T-helper 1 cell (primary cell): ENCODE results near the gene TP53TG3C.
"Not testable (repeated sequence)": the region's sequence is repeated elsewhere in the genome, so short reads cannot be mapped to it uniquely, and the experiment has no call there.

Experiments used
- DNase-seq, 5 donors: peaks; one replicate each; pipeline ENCODE4 v3.0.0-alpha.2; 2012 to 2020
- total RNA-seq, 4 donors: gene quantifications; one replicate each; lab custom pipeline; 2026; lab: John Stamatoyannopoulos, UW

TP53TG3C gene, protein sequence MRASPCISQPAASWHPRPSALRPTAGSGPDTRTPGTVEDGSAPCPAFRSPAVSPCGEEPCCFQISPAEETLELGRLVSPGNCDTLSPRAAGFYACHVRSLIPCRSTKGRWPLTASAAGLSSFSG
- 0 reads per million in 4 donors for total RNA-seq

DNA sequence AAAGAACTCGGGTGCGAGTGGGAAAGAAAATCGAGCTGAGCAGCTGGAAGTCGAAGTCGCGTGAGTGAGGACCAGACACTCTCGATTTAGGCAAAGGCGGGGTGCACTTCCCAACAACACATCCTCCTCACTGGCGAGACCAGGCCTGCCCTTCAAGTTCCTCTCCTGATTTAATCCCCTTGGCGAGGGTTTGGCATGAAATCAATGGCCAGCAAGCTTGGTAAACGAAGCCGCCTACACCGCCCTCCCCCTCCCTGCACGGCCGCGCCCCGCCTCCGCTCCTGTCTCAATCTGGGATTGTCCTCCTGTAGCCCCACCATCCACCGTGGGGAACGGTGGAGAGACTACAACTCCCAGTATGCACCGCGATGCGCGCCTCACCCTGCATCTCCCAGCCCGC lies at the start of gene TP53TG3C:
TP53TG3C (plus strand) TSS at position 301 of the 400 bp plus-strand sequence; CDS start at position 369, 68 bp downstream.
- not testable (repeated sequence) for DNase-seq
